ENCODE results near the gene COIL.
"Not testable (repeated sequence)": the region's sequence is repeated elsewhere in the genome, so short reads cannot be mapped to it uniquely, and the experiment has no call there.

The COIL gene

DNA sequence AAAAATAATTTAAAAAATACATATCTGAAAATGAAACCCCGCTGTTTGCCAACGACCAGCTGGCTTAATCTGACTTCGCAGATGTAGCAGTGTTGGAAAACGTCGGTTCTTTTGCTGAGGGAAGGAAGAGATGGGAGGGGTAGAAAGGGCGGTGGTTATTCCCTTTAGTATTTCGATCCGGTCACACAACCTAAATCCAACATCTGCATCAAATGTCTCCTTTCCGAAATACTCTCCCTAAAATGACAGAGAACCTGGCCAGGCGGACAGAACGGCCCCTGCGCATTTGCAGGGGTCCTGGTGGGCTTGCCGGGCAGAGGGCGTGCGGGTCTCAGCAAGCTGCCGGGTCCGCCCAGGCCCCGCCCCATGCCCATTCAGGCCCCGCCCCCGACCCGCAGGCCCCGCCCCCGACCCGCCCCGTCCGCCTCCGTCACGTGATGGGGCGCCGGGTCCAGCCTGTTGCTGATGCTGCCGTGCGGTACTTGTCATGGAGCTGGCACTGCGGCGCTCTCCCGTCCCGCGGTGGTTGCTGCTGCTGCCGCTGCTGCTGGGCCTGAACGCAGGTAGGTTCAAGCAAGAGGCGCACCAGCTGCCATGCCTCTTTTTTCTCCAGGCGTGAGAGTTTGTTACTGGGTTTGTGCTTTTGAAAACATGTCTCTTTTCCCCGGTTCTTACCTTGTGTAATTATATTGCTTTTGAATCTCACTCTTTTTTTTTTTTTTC lies 17.0 kb upstream of the COIL start, which contains the start of gene SCPEP1:
Gene SCPEP1, plus strand, starts transcription at position 459 of the 723 bp plus-strand sequence. Its CDS starts 29 bp downstream, at position 488.
- peak; percentile 90 for DNase-seq

DNA sequence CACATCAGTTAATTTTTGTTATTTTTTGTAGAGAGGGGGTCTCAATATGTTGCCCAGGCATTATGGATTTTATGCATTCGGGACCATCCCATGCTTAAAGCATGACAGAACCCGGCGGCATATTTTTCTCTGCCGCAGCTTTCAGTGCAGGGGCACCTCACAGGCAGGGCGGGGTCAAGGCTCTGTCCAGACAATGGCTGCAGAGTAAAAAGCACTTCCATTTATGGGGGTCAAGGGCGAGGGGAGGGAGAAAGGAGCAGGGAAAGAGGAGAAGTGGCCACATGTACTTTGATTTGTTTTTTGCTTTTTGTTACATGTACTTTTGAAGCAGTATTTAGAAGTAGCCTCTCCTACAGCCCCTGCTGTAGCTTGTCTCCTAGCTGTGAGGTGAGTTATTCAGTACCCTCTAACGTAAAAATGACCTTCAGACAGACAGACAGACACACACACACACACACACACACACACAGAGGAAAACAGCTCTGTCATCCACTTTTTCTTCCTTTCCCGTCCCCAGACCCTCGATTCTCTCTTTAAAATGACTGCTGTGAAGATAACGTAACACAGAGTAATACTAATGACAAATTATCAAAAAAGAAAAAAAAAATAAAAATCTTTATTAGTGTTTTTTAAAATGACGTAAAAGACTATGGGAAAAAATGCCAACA lies 16.2 kb upstream of the COIL start:
- DNase-seq: no peak

DNA sequence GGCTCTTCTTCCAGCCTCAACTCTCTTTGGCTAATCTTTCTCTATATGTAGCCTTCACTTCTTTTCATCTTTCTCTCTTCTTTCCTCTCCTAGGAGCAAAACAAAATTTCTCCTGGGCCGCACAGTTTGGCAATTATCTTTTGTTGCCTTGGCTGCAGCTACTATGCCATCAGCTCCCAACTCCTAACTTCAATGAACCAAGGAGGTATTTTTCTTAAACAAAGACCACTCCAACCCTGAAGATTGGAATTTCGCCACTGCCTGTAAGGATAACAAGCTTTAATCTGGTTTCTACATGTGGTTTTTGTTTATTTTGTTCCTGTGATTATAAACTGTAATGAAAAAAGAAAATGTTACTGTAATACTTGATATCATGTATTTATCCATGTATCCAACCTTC lies 14.8 kb upstream of the COIL start:
- DNase-seq: no peak

DNA sequence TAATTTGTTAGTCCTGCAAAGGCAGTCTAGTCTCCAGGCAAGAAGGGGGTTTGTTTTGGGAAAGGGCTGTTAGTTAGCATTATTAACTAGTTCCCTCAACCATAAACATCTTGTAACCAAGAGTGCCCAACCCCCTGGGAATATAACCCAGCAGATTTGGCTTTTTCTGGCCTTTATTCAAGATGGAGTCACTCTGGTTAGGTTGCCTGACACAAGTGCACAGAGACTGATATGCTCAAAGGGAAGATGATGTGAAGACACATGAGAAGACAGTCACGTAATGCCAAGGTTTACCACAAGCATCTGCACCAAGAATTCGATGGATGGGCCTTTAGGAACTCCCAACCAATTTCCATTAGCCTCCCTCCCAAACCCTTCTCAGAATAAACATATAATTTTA lies 13.2 kb upstream of the COIL start:
- no peak for DNase-seq

DNA sequence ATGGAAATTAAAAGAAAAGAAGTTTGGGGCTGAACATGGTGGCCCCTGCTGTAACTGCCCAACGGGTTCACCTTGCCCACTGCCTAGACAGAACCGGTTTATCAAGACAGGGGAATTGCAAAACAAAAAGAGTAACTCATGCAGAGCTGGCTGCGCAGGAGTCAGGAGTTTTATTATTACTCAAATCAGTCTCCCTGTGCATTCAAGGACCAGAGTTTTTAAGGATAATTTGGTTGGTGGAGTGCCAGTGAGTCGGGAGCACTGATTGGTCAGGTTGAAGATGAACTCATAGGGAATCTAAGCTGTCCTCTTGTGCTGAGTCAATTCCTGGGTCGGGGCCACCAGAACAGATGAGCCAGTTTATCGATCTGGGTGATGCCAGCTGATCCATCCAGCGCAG lies 12.7 kb upstream of the COIL start:
- no peak for DNase-seq

DNA sequence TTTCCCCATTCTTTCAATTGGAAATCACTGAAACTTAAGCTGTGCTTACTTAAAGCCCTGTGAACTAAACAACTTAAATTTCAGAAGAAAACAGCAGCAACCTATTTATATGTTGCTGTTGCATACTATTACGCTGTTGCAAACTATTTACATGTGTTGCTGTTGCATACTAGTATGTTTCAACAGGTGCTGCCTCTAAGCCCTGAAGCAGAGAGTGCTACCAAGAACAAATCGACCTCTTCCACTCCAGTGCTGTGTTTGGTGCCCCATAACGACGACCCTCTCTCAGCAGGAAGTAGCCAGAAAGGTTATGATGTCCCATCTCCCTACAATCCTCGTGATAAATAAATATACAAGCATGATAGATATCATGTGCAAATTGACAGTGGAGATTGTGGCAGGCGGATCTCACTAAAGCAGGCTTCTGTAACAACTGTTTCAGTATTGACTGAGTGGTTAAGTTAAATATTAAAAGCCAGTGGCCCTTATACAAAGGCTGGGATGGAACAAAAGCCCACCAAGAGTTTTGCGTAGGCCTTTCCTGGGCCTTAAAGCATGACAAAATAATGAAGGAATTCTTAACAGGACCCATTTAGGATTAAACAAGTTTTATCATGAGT lies 11.4 kb upstream of the COIL start:
- no peak for DNase-seq

DNA sequence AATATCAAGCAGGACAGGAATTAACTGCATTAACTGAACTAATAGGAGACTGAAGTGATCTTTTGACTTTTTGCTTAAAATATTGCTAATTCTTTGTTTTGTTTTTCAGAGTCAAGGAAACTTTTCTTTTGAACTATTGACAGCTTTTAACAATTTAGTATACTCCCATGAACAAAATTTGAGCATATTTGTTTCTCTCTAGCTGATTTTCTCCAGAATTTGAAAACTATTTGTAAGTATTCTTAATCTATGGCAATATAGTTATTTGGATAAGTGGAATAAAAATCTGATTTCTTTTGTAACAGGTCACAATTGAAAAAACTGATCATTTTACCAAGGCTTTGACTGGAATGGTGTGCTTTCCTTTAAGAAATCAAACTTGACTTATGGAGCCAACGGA lies 10.1 kb upstream of the COIL start:
- DNase-seq: no peak

DNA sequence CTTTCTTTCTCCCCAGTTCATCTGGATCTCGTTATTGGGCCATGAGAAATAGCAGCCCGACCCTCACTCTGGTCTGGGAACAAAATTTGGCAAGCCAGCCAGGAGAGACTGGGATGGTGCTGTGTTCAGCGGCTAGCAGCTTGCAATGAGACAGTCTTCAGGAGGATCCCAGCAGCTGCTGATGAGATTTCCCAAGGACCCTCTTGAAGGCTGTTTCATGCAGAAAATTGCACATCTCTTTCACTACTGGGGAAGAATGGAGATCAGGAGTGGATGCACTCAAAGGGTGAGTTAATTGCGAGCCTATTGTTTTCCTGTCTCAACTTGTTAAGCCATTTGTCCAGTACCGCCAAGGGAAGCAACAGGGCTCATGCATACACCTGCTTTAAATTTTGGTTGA lies 5.5 kb upstream of the COIL start:
- DNase-seq: no peak

DNA sequence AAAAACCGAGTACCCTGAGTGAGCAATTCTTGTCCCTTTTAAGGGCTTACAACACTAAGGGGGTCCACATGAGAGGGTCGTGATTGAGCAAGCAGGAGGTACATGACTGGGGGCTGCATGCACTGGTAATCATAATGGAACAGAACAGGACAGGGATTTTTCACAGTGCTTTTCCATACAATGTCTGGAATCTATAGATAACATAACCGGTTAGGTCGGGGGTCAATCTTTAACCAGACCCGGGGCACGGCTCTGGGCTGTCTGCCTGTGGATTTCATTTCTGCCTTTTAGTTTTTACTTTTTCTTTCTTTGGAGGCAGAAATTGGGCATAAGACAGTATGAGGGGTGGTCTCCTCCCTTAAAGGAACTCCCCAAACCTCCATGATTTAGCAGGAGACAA lies 4.8 kb upstream of the COIL start:
- not testable (repeated sequence) for DNase-seq

DNA sequence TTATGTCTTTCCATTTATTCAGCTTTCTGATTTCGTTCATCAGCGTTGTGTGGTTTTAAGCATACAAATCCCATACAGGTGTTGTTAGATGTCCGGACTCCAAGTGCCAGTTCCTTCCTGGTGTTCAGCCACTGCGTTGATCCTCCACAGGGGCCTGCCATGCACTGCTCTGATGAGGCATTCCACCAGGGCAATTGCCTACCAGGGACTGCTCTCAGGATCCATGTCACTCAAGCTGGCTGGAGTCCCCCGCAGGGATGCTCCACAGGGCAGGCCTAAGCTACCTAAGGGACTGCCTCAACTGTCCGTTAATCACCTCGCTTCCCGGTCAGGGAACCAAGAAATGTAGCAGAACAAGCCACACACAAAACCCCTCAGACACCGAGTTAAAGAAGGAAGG lies 4.4 kb upstream of the COIL start:
- DNase-seq: not testable (repeated sequence)

DNA sequence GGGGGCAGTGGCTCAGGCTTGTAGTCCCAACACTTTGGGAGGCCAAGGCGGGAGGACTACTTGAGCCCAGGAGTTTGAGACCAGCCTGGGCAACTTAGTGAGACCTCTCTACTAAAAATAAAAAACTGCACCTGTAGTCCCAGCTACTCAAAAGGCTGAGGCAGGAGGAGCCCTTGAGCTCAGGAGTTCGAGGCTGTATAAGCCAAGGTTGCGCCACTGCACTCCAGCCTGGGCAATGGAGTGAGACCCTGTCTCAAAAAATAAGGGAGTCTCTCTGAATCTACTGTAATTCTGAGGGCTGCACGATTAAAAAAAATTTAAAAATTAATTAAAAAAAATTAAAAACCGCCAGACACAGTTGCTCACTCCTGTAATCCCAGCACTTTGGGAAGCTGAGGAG lies 3.9 kb downstream of the COIL start:
- DNase-seq: no peak

DNA sequence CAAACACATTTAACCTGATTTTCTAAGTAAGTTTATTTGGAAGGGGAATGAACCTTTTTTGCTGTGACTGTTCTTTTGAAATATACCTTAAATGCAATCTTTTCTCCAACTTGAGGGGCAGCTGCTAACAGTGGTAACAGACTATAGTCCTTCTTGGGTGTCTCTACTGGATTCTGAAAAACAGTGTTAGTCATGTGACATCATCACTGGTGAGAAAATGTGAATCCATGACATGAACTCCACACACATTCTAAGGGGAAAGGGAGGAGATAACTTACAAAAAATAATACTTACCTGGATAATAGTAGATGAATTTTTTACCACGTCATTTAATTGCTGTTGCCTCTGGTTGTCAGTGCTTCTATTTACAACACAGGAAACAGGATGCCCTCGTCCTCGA lies 11.3 kb downstream of the COIL start:
- no peak for DNase-seq

DNA sequence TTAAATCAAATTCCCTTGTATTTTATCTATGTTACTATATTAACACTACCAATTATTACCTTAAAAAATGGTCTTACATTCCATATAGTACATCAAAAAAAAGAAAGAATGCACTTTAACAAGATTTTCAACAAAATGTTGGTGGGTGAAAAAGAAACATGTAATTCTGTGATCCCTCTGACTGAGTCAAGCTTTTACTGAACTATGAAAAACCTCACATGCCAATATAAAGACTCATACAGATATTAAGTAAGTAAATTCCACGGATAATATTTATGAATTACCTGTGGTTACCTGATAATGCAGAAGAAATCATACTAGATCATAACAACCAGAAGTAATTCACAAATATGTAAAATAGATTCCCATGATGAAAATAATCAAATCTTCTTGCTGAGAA lies 12.4 kb downstream of the COIL start:
- no peak for DNase-seq

DNA sequence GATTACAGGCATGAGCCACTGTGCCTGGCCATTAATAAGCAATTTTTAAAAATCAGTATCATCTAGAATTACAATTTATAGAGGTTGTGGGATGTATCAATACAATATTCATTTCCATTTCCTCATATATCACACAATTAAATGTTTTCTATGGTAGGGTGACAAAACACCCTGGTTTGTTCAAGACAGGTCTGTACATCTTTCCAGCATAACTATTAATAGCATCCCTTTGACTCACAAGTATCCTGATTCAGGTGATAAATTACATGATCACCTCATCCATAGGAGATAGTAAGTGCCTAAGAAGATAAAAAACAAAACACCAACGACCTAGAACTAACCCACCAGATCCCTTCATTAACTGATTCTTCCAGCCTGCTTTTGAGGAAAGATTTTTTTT lies 13.1 kb downstream of the COIL start:
- no peak for DNase-seq

DNA sequence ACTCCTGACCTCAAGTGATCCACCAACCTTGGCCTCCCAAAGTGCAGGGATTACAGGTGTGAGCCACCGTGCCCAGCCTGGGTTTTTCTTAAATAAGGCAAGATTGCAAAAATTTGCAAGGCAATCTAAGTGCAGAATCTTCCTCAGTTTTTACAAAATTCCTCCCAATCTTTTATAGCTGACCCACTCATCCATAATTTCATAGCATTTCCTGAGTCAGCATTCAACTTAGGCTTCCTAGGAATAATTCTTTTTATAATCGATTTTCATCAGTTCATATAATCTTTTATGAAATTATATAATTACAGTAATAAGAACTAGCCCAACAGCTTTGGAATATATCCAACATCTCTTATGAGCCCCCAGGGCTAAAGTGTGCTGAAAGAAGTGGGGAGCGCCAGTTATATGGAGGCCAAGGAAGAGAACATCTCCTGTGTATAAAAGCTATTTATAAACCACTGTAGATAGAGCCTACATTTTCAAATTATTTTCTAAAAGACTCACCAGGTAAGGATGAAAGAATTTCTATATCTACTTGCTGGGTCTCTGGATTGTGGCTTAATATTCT lies 14.8 kb downstream of the COIL start:
- no peak for DNase-seq

DNA sequence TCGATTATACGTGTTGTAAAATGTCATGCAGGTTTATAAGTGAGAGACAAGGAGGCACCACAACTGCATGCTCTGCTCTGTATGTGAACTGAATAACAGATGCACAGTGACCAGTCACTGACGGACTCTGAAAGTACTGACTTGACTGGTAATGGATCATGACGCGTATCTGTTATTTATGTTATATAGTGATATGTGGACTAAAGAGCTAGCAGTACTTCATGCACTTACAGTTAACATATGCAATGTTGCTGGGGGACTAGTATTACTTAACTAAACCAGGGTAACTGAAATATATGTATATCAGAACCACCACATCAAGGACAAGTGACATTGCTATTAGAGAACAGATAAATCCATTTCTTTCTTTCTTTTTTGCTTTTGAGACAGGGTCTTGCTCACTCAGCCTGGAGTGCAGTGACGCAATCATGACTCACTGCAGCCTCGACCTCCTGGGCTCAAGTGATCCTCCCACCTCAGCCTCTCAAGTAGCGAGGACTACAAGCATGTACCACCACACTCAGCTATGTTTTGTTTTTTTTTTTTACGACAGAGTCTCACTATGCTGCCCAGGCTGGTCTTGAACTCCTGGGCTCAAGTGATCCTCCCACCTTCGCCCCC lies 17.2 kb downstream of the COIL start:
- no peak for DNase-seq

DNA sequence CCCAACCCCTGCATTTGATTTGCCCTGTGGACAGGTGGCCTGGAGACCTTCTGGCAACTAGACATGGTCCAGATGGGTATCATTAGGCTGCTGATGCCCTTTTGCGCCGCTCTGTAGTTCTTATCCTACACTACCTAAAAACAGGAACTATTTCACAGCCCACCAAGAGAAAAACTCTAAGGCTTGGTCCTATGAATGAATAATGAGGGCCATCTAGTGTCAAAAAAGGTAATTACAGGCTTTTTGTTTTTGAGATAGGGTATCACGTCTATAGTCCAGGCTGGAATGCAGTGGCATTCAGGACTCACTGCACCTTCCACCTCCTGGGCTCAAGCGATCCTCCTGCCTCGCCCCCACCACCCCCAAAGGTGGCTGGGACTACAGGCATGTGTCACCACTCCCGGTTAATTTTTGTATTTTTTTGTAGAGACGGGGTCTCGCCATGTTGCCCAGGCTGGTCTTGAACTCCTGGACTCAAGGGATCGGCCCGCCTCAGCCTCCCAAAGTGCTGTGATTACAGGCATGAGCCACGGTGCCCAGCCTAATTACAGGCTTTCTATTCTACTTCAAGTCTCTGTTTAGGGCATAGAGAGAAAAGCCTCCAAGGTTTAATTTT lies 20.9 kb downstream of the COIL start:
- DNase-seq: no peak

DNA sequence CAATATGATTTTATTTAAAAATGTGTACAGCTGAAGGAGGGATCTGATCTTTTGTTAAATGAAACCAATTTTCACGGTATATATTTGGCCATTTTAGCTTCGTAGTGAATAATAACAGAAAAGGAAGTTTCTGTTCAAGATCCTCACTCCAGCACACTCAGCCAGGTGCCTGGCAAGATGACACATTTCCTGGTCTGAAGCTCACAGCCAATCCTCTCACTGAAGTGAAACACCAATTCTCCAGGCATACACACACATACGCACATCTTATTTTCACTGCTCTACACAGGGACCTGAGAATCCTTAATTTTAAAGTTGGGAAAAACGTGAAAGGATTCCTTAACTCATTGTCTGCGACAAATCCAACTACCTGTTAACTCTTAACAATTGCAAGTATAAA lies 22.6 kb downstream of the COIL start:
- DNase-seq: not testable (repeated sequence)

DNA sequence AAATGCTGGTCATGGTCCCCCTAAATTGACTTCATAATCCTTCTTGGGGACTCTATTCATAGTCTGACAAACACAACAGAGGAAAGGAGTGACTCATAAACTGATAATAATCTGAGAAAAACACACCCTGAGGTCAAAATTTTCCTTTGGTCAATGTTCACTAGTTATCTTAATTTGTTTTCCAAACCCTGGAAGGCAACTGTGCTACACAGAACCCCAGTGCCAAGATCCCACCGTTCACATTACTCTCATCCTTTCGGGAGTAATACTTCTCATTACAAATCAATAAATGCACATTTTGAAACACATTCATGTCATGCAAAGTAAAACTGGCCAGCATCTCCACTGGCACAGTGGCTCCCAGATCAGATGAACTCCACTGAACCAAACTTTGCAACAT lies 23.2 kb downstream of the COIL start:
- DNase-seq: no peak

DNA sequence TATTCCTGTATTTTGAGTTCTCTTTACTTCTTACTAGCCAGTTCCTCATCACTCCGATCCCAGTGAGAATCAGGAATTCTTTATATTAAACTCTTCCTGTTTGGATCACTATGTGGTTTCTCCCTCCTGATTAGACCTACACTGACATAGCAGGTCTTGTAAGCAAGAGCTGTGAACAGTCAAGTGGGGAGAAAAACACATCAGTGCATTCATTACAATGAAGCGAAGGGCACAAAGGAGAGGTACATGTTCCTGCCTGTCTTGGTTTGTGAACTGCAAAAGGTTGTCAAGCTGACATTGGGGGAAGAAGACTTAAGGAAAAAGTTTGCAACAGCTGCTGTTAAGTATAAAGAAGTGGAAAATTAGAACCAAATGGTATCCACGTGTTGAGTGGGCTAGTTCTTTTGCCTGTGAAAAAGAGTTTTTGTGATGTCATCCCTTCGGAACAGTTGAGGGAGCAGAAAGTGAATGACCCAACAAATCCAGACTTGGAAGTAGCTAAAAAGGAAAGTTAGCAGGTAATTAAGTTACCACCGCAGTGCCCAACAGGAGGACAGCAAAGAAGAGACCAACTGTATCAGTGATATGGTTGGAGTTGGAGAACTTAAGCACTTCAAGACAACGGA lies 24.0 kb downstream of the COIL start:
- DNase-seq: no peak

DNA sequence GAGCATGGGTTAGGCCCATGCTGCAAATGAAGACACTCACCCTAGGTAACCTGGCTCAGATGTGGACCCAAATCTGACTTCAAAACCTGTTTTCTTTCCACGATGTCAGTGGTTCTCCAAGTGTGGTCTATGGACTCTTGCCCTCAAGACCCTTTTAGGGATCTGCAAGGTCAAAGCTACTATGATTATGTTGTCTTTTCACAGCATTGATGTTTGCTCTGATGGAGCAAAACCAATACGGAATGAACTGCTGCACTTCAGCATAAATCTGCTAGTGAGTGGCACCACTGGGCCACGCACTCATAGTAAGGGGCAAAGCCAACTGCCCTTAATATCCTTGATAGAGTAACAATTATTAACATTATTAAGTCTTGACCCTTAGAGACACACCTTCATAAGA lies 25.4 kb downstream of the COIL start:
- DNase-seq: no peak

DNA sequence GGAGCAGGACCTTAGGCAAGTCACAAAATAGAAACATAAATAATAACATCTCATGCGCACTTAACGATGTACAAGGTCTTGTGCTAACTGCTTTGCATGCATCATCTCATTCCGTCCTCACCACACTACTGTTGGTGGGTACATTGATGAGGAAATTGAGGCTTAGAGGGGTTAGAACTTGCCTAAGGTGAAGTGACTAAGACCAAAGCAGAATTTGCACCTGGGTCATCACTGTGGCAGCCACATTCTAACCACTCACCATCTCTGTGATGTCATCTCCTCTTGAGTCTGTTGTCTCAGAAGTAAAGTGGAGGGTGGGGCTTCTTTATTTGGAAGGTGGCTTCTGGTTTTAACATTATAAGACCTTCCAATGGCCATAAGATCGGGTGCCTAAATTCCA lies 26.6 kb downstream of the COIL start:
- DNase-seq: no peak

DNA sequence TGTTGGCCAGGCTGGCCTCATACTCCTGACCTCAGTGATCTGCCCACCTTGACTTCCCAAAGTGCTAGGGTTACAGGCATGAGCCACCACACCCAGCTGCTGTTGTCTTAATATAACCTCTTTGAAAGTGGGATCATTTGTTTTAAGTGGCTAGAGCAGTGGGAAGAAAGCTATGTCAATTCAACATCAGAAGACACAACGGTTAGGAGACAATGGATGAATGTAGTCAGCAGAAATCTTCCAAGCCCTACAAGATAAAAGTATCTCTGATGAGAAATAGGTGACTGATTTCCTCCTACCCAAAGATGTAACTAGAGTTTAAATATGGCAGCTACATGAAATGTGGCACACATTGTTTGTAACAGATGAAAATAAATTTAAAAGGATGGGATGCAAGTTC lies 27.0 kb downstream of the COIL start:
- DNase-seq: no peak
